Brain microvascular endothelial cell (primary cell): Measurements from ENCODE around the gene YWHAG.
"Not testable (repeated sequence)": the region's sequence is repeated elsewhere in the genome, so short reads cannot be mapped to it uniquely, and the experiment has no call there.

ENCODE experiments used
- DNase-seq: peaks from one replicate; pipeline ENCODE4 v3.0.0-alpha.2; 2020
- H3K27ac ChIP-seq: fragments of 250-450 bp; sonication (Bioruptor Pico); 2 replicates; pipeline ENCODE4 v1.5.1; 2020; ENCODE audit warnings: mild to moderate bottlenecking, moderate library complexity
- H3K27me3 ChIP-seq: fragments of 250-450 bp; sonication (Bioruptor Pico); replicated peaks from 2 replicates; pipeline ENCODE4 v1.5.1; 2020; ENCODE audit warnings: mild to moderate bottlenecking
- H3K36me3 ChIP-seq: fragments of 250-450 bp; sonication (Bioruptor Pico); replicated peaks from 2 replicates; pipeline ENCODE4 v1.5.1; 2020; ENCODE audit warnings: mild to moderate bottlenecking
- H3K4me3 ChIP-seq: 2 replicates; pipeline ENCODE4 v1.5.1; 2011; ENCODE audit warnings: low read depth, mild to moderate bottlenecking, control low read depth, low read length, moderate library complexity
- in situ Hi-C: cut with HindIII; loops from 2 replicates; pipeline ENCODE4 v1.10.0; 2017; ENCODE audit warnings: low sequenced_read_pairs, low pct_ligation_motif_present
- TF ChIP-seq, protein P1 (sequence below): IDR thresholded peaks from 2 replicates; pipeline ENCODE4 v1.5.1; 2011; ENCODE audit warnings: low read depth, mild to moderate bottlenecking, moderate library complexity, low read length, control low read depth, inconsistent platforms; ENCODE audit errors: missing control alignments

YWHAG gene

DNA sequence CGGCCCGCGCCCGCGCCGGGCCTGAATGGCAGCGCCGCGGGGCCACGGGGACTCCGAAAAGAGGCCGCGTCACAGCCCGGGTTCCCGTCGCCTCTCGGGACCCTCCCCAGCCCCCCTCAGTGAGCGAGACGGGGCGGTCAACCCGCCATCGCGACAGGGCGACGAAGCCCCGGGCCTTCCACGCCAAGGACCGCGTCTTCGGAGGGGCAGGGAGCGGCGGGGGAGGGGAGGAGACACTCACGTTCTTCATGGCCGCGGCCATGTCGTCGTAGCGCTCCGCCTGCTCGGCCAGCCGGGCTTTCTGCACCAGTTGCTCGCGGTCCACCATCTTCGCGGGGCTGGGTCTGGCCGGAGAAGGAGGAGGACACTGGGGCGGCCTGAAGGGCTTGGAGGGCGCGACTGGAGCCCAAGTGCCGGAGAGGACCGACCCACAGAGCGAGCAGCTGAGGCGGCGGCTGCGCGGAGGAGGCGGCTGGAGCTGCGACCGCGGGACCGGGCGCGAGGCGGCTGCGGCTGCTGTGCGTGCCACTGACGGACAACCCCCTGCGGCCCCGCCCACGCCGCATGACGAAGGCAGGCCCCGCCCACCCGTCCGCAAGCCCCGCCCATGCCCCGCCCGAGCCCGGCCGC is at the start of gene YWHAG:
TSS of gene YWHAG (minus strand) at position 511 of the 630 bp plus-strand sequence. CDS start at position 328, 183 bp downstream.
- Histone ChIP-seq H3K27ac (peak within 1 kb of the TSS; percentile 98), H3K36me3 (peaks cover 25% of the 10 kb centered on the region), H3K4me3 (peak within 1 kb of the TSS; percentile 93), H3K27me3 (no peaks in the 10 kb centered on the region)
- TF ChIP-seq, protein P1, sequence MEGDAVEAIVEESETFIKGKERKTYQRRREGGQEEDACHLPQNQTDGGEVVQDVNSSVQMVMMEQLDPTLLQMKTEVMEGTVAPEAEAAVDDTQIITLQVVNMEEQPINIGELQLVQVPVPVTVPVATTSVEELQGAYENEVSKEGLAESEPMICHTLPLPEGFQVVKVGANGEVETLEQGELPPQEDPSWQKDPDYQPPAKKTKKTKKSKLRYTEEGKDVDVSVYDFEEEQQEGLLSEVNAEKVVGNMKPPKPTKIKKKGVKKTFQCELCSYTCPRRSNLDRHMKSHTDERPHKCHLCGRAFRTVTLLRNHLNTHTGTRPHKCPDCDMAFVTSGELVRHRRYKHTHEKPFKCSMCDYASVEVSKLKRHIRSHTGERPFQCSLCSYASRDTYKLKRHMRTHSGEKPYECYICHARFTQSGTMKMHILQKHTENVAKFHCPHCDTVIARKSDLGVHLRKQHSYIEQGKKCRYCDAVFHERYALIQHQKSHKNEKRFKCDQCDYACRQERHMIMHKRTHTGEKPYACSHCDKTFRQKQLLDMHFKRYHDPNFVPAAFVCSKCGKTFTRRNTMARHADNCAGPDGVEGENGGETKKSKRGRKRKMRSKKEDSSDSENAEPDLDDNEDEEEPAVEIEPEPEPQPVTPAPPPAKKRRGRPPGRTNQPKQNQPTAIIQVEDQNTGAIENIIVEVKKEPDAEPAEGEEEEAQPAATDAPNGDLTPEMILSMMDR: no peak
- DNase-seq: peak; percentile 73
- in situ Hi-C loops: no loop called here

DNA sequence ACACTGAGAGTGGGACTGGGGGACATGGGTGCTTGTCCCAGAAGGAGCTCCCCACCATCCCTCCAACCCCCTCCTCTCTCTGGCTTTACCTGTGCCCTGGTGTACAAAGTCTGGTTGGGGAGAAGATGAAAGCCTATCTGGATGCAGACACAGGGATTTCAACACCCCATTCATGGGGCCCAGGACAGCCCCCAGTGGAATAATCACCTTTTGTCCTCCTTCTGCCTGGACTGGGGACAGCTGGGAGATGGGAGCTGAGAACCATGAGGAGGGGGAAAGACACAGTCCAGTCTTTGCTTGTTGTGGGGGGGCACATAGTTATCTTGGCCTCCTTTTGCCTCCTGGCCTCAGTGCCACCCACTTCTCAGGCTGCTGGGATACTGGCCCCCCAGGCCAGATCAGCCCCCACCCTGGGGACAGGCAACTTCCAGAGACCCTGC is 49.4 kb upstream of the YWHAG start:
- in situ Hi-C loops: no loop called here
- Histone ChIP-seq H3K27me3 (no peaks in the 10 kb centered on the region), H3K27ac (no peak overlapping the region), H3K36me3 (no peaks in the 10 kb centered on the region), H3K4me3 (no peak overlapping the region)
- DNase-seq: no peak
- TF ChIP-seq, protein P1: no peak

DNA sequence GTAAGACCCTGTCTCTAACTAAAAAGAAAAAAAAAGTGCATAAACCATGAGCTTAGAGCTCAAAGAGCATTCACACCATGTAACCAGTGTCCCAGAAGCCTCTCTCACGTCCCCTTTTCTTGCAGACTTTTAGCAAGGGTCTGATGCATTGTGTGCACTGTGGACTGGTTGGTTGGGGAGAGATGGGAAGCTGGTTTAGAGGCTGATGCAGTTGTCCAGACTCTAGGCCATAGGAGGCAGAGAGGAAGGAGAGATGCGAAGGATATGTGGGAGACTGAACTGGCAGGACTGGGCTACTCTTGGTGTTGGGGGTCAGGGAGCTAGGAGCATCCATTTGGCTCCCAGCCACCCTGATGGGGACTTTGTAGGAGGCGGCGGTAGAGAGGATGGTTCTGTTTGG is 48.9 kb upstream of the YWHAG start:
- in situ Hi-C loops: no loop called here

DNA sequence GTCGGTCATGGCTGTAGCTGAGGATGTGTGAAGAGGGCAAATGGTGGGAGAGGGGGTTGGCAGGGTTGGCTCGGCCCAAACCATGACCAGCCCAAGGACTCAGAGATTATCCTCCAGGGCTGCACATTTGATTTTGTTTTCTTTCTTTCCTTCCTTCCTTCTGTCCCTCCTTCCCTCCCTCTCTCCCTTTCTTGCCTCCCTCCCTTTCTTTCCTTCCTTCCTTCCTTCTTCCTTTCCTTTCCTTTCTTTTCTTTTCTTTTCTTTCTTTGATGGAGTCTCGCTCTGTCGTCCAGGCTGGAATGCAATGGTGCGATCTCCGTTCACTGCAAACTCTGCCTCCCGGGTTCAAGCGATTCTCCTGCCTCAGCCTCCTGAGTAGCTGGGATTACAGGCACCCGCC is 46.9 kb upstream of the YWHAG start:
- no peaks in the 10 kb centered on the region for H3K27me3 ChIP-seq
- no peak overlapping the region for H3K27ac ChIP-seq
- TF ChIP-seq, protein P1: no peak
- no peaks in the 10 kb centered on the region for H3K36me3 ChIP-seq
- no peak for DNase-seq
- in situ Hi-C loops: no loop called here
- H3K4me3 ChIP-seq: no peak overlapping the region

More for the DNA sequence above, 48.9 kb upstream of the YWHAG start:
- H3K27me3 ChIP-seq: no peaks in the 10 kb centered on the region
- H3K36me3 ChIP-seq: no peaks in the 10 kb centered on the region
- DNase-seq: no peak
- no peak overlapping the region for H3K4me3 ChIP-seq
- TF ChIP-seq, protein P1: no peak
- no peak overlapping the region for H3K27ac ChIP-seq

DNA sequence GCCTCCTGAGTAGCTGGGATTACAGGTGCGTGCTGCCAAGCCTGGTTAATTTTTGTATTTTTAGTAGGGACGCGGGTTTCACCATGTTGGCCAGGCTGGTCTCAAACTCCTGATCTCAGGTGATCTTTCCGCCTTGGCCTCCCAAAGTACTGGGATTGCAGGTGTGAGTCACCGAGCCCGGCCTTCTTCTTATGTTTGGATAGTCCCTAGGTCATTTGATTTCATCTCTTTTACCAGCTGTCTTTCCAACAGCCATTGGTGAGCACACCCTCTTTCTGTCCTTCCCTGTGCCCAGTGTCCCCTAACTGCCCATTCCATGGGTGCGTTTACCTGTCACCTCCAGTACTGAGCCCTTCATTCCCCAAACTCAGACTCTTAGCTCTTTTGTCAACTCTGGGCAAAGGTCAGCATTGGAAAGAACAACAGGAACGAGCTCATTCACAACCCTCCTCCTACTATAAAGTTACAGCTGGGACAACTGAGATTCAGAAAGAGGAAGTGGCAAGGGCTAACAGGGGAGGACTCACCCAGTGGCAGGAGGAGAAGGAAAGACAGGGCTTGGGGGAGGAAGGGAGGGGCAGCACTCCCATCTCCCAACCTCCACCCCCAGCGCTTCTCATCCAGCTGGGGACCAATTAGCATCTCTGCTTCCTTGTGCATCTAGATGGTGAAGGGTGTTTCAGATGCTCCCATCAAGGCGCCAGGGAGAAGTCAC is 45.1 kb upstream of the YWHAG start:
- TF ChIP-seq, protein P1: no peak
- in situ Hi-C loops: no loop called here
- no peaks in the 10 kb centered on the region for H3K27me3 ChIP-seq
- no peak overlapping the region for H3K4me3 ChIP-seq
- H3K36me3 ChIP-seq: no peaks in the 10 kb centered on the region
- no peak for DNase-seq
- no peak overlapping the region for H3K27ac ChIP-seq

DNA sequence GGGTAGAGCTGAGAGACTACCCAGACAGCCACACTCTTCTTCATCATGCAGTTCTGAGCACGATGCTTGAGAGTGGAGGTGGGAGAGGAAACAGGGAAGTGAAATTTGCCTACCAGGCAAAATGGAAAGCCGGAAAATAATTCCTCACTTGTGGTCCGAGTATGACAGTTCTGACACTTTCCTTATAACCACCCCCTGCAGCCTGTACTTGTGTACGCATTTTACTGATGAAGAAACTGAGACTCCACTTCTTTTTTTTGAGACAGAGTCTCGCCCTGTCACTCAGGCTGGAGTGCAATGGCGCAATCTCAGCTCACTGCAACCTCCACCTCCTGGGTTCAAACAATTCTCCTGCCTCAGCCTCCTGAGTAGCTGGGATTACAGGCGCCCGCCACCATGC is 44.3 kb upstream of the YWHAG start:
- in situ Hi-C loops: not testable (repeated sequence)

More for the DNA sequence above, 44.3 kb upstream of the YWHAG start:
- not testable (repeated sequence) for H3K36me3 ChIP-seq, H3K27ac ChIP-seq, H3K4me3 ChIP-seq, DNase-seq, H3K27me3 ChIP-seq
